GM19025 (cell line): Measurements from ENCODE around the gene SLC1A6.
"Not testable (repeated sequence)": the region's sequence is repeated elsewhere in the genome, so short reads cannot be mapped to it uniquely, and the experiment has no call there.

Experiments used
- ATAC-seq: cut with Tn5 transposase; IDR thresholded peaks from one replicate; pipeline ENCODE4 v1.9.1; 2021; ENCODE audit warnings: mild to moderate bottlenecking, low read depth, moderate library complexity; ENCODE audit not compliant: unreplicated experiment

SLC1A6 gene

DNA sequence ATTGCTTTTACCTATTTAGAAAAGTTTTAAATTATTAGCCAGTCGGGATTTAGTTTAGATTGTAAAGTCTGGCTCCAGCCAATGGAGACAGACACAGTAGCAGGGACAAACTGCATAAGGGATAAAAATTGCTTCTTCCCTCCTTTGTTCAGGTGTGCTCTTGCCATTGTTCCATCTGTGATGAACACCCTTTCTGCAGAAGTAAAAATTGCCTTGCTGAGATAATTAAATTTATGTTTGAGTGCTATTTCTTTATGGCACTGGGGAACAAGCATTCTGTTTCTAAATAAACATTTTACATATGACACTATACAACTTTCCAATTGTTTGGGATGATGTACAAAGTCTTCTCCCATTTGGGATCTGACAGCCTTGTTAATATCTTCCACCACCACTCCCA lies 20.4 kb downstream of the SLC1A6 start:
- no peak for ATAC-seq

GRCh38 chr19:14957464-14957863 lies 22.2 kb downstream of the SLC1A6 start:
- no peak for ATAC-seq

DNA sequence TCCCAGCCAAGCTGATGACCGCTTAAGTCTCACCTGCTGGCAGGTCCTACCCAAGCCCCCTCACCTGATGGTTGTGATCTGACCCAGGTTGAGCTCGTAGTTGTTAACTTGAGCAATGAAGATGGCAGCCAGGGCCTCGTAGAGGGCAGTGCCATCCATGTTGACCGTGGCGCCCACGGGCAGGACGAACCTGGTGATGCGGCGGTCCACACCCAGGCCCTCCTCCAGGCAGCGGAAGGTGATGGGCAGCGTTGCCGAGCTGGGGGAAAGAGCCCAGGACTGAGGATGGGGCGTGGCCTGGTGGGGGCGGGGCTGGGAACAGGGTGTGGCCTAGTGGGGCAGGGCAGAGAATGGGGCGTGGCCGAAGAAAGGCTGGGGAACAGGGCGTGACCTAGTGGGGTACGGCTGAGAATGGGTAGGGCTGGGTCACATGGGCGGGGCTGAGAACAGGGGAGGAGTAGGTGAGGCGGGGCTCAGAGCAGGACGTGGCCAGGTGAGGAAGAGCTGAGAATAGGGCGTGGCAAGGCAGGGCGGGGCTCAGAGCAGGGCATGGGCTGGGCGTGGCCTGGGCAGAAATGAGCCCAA lies 25.5 kb downstream of the SLC1A6 start:
- ATAC-seq = no peak

DNA sequence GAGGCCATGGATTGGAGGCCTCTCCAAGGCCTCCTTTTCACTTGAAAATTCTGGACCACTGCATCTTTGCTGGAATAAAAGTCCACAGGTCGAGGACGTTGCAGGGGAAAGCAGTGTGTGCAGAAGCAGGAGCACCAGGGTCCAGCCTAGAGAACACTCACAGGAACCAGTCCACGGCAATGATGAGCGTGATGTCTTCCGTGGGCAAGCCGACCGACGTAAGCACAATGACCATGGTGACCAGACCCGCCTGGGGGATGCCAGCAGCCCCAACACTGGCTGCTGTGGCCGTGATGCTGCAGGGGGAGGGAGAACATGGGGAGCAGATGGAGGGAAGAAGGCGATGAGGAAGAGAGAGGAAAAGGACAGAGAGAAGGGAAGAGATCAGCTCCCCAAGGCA lies 26.9 kb downstream of the SLC1A6 start:
- no peak for ATAC-seq

- ATAC-seq = no peak
These were observed 29.2 kb downstream of the SLC1A6 start for GRCh38 chr19:14950421-14950820.

- ATAC-seq = no peak
These were observed 29.8 kb downstream of the SLC1A6 start for GRCh38 chr19:14949876-14950275.

DNA sequence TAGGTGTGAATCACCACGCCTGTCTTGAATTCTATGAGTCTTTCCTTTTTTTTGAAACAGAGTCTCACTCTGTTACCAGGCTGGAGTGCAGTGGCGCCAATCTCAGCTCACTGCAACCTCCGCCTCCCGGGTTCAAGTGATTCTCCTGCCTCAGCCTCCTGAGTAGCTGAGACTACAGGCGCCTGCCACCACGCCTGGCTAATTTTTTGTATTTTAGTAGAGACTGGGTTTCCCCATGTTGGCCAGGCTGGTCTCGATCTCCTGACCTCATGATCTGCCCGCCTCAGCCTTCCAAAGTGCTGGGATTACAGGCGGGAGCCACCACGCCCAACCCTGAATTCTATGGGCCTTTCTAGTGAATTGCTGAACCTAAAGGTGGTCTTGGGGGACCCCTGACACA lies 30.3 kb downstream of the SLC1A6 start:
- not testable (repeated sequence) for ATAC-seq

GRCh38 chr19:14944456-14944855 lies 35.2 kb downstream of the SLC1A6 start:
- no peak for ATAC-seq

GRCh38 chr19:14943601-14944000 lies 36.1 kb downstream of the SLC1A6 start:
- ATAC-seq = no peak

DNA sequence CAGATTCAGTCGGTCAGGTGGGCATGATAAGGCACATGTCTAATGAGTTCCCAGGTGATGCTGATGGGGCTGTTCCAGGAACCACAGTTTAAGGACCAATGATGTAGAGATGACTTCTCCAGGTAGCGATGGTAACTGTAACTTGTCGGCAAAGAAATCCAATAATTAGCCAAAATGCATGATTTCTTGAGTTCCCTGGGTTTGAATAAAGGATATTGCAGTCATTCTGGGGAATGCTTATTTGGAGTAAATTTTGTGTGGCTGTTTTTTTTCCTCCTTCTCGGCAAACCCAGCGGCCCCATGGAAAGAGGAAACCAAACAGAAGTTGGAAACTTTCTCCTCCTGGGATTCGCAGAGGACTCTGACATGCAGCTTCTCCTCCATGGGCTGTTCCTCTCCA lies 38.5 kb downstream of the SLC1A6 start, which contains the start of gene OR7C2:
TSS of gene OR7C2 (plus strand) at position 301 of the 400 bp plus-strand sequence. CDS start at position 301, 0 bp downstream.
- no peak for ATAC-seq

DNA sequence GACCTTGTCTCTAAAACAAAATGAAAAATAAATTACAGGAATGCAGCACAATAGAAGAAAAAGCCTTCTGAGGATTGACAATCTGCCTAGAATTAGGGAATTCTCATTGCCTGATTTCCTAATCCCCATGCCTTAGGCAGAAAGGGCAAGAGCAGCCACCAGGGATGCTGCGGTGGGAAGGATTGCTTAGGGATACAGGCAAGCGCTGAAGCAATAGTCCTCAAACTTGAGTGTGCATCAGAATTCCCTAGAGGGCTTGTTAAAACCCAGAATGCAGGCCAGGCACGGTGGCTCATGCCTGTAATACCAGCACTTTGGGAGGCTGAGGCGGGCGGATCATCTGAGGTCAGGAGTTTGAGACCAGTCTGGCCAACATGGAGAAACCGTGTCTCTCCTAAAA lies 39.4 kb downstream of the SLC1A6 start:
- ATAC-seq = no peak

DNA sequence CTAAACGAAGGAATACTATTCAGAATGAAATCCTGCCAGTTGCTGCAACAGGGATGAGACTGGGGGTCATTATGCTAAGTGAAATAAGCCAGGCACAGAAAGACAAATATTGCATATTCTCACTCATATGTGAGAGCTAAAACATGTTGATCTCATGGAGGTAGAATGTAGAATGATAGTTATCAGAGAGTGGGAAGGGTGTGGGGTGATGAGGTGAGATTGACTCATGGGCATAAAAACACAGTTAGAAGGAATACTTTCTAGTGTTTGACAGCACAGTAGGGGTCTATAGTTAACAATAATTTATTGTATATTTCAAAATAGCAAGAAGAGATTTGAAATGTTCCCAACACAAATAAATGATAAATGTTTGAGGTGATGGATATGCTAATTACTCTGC lies 46.2 kb downstream of the SLC1A6 start:
- ATAC-seq = no peak

- no peak for ATAC-seq
These were observed 62.8 kb downstream of the SLC1A6 start for GRCh38 chr19:14916848-14917247.

GRCh38 chr19:14915116-14915515 lies 64.5 kb downstream of the SLC1A6 start:
- no peak for ATAC-seq

DNA sequence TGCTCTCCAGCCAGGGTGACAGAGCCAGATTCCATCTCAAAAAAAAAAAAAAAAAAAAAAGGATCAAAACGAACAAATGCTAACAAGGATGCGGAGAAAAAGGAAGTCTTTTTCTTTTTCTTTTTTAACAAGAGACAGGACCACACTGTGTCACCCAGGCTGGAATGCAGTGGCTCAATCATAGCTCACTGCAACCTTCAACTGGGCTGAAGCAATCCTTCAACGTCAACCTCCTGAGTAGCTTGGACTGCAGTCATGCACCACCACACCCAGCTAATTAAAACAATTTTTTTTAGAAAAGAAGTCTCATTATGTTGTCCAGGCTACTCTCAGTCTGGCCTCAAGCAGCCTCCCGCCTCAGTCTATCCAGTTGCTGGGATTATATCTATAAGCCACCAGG lies 73.0 kb downstream of the SLC1A6 start:
- ATAC-seq = no peak

DNA sequence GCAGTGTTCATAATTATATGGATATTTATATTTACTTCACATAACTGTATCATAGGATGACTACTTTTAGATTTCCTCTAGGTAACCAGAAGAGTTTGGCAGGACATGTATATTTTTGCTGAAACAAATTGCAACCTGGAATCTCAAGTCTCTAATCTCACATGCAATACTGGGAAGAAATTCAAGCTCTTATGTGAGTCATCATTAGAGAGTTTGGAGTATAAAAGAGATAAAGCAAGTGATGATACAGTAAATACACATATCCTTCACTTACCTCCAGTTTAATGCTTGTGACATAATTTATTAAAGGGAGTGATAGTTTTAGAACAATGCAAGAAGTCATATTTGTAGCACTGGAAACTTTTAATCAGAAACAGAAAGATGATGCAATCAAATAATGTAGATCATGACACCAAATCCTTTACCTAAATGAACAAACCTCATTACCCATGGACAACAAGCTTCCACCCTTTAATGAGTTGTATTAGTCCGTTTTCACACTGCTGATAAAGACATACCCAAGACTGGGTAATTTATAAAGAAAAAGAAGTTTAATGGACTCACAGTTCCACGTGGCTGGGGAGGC lies 77.9 kb downstream of the SLC1A6 start:
- ATAC-seq = no peak
